Esophagus muscularis mucosa (tissue), 4 donors: ENCODE measurements around the gene NAA80.

ENCODE experiments used
- CTCF ChIP-seq, 3 experiments: fragments of 200-600 bp in 2 of 3; fragments of 450-650 bp in 1 of 3; sonication (generic) in 2 of 3; IDR thresholded peaks; one replicate each; pipeline ENCODE4 v1.5.1; 2017 to 2019; ENCODE audit warnings: antibody characterized with exemption in 3 of 3, mild to moderate bottlenecking in 2 of 3, moderate library complexity in 1 of 3
- EP300 ChIP-seq: sonication (generic); formaldehyde crosslinking; IDR thresholded peaks from one replicate; pipeline ENCODE4 v1.6.1; 2017; ENCODE audit warnings: antibody characterized with exemption
- POLR2A ChIP-seq: fragments of 450-650 bp; IDR thresholded peaks from one replicate; pipeline ENCODE4 v1.6.1; 2017; ENCODE audit warnings: antibody characterized with exemption, moderate library complexity, mild to moderate bottlenecking, low read depth
- POLR2AphosphoS5 ChIP-seq, 2 donors: sonication (generic); formaldehyde crosslinking; IDR thresholded peaks; one replicate each; pipeline ENCODE4 v1.6.1; 2017; ENCODE audit warnings: antibody characterized with exemption in 2 of 2

DNA sequence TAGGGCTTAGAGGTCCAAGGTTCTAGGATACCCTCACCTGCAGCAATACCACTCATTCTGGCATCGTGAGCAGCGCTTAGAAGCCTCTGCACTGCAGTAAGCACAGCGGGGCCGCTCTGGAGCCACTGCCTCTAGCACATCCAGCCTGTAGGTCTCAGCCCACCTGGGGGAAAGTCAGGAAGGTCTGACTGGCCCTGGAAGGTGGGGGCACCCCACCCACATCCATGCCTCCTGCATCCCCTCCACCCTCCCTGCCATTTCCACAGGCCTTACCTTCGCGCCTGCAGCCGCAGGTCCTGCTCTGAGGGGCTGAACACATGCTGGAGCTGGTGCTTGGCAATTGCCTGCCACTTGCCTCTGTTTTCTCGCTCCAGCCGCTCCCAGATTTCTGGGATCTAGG lies 42.3 kb upstream of the NAA80 start:
- no peak for TF ChIP-seq CTCF (IDR thresholded peaks at IDR 0.05)
- no peak for TF ChIP-seq POLR2AphosphoS5 (IDR thresholded peaks at IDR 0.05)
- no peak for TF ChIP-seq EP300
- TF ChIP-seq POLR2A = no peak
